Stimulated activated CD4-positive, alpha-beta T cell treated with anti-CD3 and anti-CD28 coated beads, TNF-alpha, amount 100 ng/mL, for 4 hours (primary cell): ENCODE data around the gene CFAP52.
"Not testable (repeated sequence)": the region's sequence is repeated elsewhere in the genome, so short reads cannot be mapped to it uniquely, and the experiment has no call there.

Experiments used
- DNase-seq, 3 experiments: peaks; one replicate each; pipeline ENCODE4 v3.0.0-alpha.2; 2020; ENCODE audit warnings: low read depth in 3 of 3

The CFAP52 gene

DNA sequence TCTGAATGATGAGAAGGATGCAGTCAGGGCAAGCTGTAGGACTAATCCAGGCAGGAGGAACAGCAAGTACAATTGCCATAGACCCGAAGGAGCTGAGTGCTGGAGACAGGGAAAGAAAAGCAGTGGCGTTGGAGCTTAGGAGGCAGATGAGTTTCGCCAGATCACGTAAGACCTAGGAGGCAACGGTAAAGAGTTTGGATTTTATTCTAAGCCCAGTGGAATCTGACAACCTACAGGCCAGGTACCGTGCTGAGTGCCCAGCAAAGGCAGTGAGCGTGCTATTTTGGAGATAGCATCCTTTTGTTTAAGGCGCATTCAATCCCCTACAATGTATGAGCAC is 70.1 kb downstream of the CFAP52 start:
- DNase-seq: no peak

DNA sequence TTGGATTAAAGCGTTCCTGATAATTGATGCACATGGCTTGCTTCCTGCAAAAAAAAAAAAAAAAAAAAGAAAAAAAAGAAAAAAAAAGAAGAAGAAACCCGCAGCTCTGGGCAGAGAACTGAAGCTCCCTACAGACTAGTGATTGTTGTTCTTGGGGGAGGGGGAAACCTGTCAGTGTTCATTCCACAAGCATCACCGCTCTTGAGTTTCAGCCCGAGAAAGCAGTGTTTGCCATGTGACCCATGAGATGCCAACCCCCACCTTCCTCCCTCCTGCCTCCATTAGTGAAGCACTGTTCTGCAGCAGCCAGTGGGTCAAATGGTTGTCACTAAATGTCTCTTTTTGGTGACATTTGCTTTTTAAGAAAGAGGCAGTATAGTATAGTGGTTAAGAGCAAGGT is 70.6 kb downstream of the CFAP52 start:
- DNase-seq: no peak

DNA sequence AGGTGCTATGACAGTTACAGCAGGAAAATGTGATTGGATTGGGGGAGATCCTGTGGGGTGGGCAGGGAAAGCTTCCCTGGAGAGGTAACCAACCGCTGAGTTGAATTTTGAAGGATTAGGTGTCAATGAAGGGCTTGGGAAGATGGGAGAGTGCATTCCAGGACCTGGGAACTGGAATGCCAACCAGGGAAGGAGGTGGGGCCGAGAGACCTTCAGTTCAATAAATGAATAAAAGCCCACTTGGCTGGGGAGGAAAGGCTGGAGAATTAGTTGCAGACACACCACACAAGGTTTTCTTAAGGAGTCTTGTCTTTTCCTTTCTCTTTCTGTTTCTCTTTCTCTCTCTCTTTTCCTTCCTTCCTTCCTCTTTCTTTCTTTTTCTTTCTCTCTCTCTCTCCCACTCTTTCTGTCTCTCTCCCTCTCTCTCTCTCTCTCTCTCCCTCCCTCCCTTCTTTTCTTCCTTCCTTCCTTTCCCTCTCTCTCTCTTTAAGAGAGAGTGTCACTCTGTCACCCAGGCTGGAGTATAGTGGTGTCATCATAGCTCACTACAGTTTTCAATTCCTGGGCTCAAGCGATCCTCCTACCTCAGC is 72.2 kb downstream of the CFAP52 start:
- no peak for DNase-seq

DNA sequence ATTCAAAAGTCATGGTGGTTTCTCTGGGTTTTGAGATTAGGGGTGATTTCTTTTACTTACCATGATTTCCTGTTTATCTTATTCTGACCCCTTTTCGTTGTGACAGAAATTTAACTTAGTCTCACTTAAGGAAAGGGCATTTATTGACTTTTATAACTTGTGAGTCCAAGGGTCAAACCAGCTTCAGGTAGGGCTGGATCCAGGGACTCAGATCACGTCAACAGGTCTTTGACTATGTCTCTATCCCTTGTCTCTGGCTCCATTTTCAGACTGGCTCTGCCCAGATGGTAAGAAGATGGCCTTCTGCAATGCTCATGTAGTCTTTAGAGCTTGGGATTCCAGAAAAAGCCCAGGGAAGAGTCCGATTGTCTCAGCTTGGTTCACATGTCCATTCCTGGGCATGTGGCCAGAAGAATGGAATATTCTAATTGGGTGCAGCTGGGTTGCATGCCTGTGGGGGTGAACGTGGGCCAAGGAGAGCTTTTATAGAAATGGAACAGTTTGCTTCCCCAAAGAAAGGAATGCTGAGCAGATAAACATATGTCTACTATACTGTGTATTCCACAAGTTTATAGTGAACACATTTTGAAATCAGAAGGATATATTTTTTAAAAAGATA is 82.3 kb downstream of the CFAP52 start:
- no peak for DNase-seq

DNA sequence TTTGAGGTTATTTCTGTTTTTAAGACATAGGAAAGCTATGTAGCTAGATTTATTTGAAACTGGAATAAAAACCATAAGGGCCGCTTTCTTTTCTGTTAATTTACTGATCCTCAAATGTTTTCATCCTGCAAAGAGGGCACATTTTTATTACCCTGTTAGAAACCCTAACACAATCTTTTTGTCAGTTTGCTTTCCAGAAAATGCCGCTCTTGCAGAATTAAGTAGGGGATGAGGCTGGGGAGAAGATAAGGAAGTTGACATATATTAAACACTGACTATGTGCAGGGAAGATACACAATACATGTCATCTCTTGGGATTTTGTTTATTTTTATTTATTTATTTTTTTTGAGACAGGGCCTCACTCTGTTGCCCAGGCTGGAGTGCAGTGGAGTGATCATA is 84.6 kb downstream of the CFAP52 start:
- DNase-seq: no peak

DNA sequence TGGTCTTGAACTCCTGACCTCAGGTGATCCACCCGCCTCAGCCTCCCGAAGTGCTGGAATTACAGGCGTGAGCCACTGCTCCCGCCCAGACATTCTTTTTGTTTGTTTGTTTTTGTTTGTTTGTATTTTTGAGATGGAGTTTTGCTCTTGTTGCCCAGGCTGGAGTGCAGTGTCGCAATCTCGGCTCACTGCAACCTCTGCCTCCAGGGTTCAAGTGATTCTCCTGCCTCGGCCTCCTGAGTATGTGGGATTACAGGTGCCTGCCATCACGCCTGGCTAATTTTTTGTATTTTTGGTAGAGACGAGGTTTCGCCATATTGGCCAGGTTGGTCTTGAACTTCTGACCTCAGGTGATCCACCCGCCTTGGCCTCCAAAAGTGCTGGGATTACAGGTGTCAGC is 87.1 kb downstream of the CFAP52 start:
- DNase-seq: not testable (repeated sequence)

DNA sequence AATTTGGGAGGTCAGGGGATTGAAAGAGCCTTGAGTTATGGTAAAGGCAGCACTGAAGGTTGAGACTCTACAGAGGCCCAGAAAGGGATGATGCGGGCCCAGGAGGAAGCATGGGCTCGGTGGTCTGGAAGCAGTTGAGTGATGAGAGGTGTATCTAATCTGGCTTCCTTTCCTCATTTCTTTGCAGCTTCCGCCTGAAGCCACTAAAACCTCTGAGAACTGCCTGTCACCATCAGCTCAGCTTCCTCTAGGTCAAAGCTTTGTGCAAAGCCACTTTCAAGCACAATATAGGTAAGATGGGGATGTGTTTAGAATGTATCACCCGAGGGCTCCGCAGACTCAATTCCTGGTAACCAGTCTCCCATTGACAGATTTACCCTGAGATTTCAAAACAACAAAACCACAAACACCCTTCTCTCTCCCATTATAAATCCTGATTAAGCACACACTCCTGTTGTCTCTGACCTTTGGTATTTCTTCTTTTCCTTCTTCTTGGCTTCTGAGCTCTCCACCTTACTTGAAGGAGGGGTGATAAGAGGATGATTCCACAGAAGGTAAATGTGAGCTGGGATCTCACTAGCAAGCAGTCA is 90.1 kb downstream of the CFAP52 start:
- no peak for DNase-seq

DNA sequence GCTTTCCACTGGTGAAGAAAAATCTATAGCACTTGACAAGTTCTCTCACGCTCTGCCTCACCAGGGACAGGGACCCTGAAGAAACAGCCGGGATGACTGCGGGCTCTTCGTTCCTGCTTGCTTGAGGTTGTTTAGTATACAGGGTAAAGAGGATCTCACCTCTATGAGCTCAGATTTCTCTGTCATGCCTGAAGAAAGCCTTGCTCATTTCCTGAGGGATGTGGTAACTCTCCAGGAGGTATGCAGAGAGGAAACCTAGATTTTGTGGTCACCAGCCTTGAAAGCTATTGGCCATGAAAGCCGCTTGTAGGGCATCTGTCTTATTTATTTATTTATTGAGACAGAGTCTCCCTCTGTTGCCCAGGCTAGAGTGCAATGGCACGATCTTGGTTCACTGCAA is 92.1 kb downstream of the CFAP52 start:
- no peak for DNase-seq

DNA sequence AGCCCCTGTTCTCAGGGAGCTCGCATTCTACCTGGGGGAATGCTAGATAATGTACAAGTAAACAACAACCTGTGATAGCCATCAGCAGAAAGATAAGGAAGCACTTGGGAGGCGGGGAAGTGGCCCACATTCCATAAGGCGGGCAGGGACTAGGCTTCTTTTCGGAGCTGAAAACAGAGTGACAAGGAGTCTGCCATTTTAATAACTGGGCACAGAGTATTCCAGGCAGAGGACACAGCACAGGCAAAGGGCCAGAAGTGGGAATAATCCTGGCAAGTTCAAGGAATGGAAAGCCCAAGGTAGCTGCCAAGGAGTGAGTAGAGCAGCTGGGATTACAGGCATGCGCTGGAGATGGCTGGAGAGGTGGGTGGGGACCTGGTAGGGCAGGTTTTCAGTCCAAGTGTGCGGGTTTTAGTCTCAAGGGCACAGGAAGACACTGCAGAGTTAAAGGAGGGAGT is 93.1 kb downstream of the CFAP52 start:
- DNase-seq: no peak

DNA sequence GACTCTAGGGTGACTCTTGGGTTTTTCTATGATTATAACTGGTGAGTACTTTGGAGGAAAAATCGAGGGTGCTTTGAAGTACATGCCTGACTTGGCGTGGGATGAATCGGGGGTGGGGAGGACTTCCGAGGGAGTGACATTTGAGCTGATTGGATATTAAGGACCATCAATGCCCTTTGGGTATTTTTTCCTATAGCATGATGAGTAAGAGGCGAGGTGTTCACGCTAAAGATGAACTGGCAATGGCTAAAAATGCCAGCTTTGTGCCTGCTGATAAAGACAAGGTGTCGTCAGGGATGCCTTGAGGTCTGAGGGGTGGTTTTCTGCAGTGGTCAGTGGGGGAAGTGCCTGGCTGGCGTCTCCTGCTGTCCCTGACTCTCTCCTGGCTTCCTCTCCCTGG is 94.2 kb downstream of the CFAP52 start:
- no peak for DNase-seq

DNA sequence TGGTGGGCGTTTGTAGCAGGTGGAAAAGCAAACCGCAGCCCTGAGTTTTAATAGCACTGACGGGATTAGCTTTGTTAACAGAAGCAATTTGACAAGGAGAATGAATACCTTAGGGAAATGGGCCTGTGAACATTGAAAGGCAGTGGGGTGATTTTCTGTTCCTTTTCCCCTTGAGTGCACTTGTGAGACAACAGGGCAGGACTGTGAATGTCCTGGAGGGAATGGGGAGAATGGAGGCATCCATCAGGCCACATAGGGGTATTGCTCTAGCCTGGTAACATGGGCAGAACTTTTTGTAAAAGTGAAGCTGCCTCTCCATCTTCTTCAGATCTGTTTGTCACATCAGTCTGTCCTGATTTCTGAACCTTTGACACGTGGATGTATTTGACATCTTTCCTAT is 95.1 kb downstream of the CFAP52 start:
- DNase-seq: no peak

DNA sequence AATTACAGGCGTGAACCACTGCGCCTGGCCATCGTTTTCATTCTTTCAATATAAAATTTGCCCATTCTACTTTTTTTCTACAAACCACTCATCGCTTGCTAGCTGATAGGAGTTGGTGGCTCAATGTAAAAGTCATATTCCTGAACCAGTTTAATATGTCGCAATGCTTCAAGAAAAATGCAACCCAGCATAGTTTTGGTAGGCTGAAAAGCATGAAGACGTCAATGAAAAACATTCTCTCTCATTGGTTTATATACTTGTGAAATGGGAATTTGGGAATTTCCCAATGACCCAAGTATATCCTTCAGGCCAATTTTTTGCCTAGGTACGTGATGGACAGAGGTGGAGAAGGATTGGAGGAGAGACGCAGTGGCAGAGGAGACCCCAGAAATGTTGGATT is 95.8 kb downstream of the CFAP52 start:
- no peak for DNase-seq

DNA sequence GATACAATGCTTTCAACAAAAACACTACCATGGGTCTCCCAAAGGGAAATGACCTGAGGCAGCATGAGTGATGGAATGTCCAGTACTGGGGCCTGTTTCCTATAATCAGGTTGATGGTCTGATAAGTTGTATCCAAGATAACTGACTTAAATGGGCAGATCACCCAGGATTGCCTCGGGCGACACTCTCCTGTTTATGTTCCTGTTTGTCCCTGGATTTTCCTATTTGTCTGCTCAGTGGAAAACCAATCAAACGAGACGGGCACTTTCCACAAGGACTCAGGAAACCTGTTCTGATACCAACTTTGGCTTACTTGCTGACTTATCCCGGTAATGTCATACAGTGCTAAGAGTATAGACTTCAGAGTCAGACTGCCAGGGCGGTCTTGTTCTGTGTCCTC is 96.2 kb downstream of the CFAP52 start:
- no peak for DNase-seq

DNA sequence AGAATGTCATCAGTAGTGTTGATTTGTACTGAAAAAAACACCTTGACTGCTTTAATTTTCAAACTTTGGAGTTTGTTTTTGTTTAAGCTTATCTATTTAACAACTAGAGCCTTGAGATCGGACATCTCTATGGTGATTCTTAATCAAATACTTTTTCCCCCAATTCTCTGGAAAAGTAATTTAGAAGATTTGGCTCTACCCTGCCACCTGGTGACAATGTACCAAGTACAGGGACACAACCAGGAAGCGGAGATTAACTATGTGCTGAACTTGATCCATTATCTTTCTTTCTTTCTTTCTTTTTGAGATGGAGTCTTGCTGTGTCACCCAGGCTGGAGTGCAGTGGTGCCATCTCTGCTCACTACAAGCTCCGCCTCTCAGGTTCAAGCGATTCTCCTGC is 99.6 kb downstream of the CFAP52 start:
- no peak for DNase-seq

DNA sequence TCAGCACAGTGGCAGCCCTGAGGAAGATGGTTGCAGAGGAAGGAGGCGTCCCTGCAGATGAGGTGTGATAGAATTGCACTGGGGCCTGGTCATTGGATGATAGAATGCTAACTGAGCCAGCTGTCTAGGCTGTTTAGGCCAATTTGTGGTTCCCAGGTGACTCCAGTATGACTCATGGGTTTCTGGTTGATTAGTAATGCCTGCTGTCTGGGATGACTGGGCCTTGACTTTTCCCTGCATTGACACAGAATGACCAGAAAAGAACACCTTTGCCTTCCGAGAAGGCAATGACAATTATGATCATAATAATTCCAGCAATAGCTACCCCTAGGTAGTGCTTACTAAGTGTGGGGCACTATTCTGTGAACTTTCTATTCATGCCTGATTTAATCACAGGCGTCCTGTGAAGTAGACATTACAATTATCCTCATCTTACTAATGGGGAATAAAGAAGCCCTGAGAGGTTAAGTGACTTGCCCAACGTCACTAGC is 100.4 kb downstream of the CFAP52 start:
- no peak for DNase-seq

DNA sequence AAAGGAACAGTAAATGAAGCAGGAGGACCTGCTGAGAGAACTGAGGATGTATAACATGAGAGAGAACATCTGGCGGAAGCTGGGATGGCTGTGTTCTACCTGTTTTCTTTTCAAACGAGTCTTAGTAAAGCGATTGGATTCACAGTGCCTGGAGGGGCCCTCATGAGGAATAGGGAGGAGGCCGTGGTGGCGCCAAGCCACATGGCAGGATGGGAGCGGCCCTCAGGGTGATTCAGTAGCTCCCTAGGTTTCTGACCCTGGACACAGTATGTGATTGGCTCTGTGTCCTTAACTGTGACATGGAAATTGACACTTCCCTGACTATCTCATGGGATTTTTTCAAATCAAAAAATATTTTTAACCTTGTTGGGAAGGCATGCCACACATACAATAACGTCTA is 101.0 kb downstream of the CFAP52 start:
- no peak for DNase-seq

DNA sequence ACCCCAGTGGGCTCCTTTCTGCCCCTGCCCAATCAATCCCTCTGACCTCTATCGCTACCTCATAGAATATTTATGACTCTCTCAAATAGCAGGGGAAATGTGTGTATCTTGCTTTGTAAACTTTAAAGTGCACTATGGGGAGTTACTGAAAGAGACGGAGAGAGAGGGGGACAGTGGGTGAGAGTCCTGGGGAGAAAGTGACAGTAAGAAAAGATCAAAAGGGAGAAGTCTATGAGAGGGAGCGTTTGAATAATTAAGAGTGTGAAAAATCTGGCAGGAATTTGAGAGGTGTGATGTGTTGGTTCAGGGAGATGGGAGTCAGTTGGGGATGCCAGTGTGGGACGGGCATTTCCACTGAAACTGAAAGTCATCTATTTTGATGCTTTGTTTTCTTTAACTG is 101.5 kb downstream of the CFAP52 start:
- DNase-seq: no peak

DNA sequence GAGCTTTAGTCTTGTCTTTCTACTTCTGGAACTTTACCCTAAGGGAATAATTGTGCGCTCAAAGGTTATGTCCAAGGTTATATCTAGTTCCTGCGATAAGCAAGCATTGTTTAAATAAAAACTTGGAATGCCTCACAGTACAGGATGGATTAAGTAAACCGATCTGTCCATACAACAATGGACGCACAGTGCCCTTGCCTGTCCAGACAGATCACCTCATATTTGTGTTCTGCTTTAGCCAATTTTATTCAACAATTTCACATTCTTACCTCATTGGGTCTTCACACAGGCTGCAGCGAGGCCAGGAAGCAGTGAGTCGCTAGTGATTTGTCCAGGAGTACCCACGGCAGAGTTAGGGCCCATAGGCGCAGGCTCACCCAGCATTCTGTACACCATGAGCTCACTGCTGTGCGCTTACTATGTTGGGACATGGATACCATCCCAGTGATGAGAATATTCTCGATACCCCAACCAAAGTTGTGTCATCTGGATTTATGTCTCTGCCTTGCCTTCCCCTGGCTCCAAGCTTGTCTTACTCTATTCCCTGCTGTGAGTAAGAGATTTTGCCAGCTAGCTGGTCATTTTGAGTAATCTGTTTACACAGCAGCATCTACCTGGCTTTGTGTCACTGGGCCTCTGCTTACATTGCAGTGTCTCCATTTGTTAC is 108.6 kb downstream of the CFAP52 start:
- DNase-seq: no peak
